SK-N-SH (cell line): ENCODE data around the gene CYP21A2. TPM values are rescaled to one million over a fixed set of nuclear protein-coding genes. Genes with fewer than 3 reads are reported as not detected.

ENCODE experiments used
- CTCF ChIA-PET: fragments of 300-600, 350-600 bp; formaldehyde crosslinking; extraction: SDS; loops from one replicate; lab custom pipeline; 2021; lab: Yijun Ruan, JAX
- POLR2A ChIA-PET: fragments of 350-600 bp; sonication (Branson Sonifier 250); formaldehyde crosslinking; extraction: SDS; loops from one replicate; lab custom pipeline; 2020; ENCODE audit warnings: antibody characterized with exemption, inconsistent platforms; lab: Yijun Ruan, JAX
- DNase-seq: peaks from one replicate; pipeline ENCODE4 v3.0.0; 2012
- H2AFZ ChIP-seq: fragments of 200-600 bp; sonication (generic); 2 replicates; pipeline ENCODE4 v1.8.1; 2016; ENCODE audit warnings: antibody characterized with exemption, mild to moderate bottlenecking, low read depth
- H3F3A ChIP-seq: fragments of 200-600 bp; sonication (generic); replicated peaks from 2 replicates; pipeline ENCODE3; 2016; ENCODE audit warnings: antibody characterized with exemption, mild to moderate bottlenecking; ENCODE audit not compliant: insufficient read depth
- H3K27ac ChIP-seq, 2 experiments: fragments of 200-500 bp in 1 of 2; fragments of 200-600 bp in 1 of 2; sonication (Bioruptor generic) in 1 of 2; sonication (generic), shearing (Covaris generic) in 1 of 2; 2 replicates each; pipeline versions ENCODE4 v1.5.1 to v1.6.1; 2014 to 2016; ENCODE audit warnings: low read depth in 2 of 2, inconsistent platforms in 1 of 2, low read length in 1 of 2, mild to moderate bottlenecking in 1 of 2, mixed read lengths in 1 of 2
- H3K27me3 ChIP-seq: fragments of 200-600 bp; sonication (generic), shearing (Covaris generic); 2 replicates; pipeline ENCODE4 v1.6.1; 2016; ENCODE audit warnings: mixed run types; ENCODE audit not compliant: insufficient read depth
- H3K36me3 ChIP-seq, 2 experiments: fragments of 200-500 bp in 1 of 2; fragments of 200-600 bp in 1 of 2; sonication (Bioruptor generic) in 1 of 2; sonication (generic) in 1 of 2; replicated peaks in 1 of 2; 2 replicates each; pipeline versions ENCODE3 to v1.5.1; 2014 to 2016; ENCODE audit warnings: low read length in 1 of 2, mild to moderate bottlenecking in 1 of 2; ENCODE audit not compliant: insufficient read depth in 2 of 2, control insufficient read depth in 1 of 2
- H3K4me1 ChIP-seq, 2 experiments: fragments of 200-500 bp in 1 of 2; fragments of 200-600 bp in 1 of 2; sonication (Bioruptor generic) in 1 of 2; sonication (generic), shearing (Covaris generic) in 1 of 2; 2 replicates each; pipeline versions ENCODE4 v1.5.1 to v1.6.1; 2014 to 2016; ENCODE audit warnings: low read depth in 1 of 2, low read length in 1 of 2, mixed run types in 1 of 2; ENCODE audit not compliant: insufficient read depth in 2 of 2, control insufficient read depth in 1 of 2
- H3K4me2 ChIP-seq: fragments of 200-600 bp; sonication (generic), shearing (Covaris generic); 2 replicates; pipeline ENCODE4 v1.6.1; 2017; ENCODE audit warnings: mixed run types
- H3K4me3 ChIP-seq, 2 experiments: fragments of 200-500 bp in 1 of 2; fragments of 200-600 bp in 1 of 2; sonication (Bioruptor generic) in 1 of 2; sonication (generic), shearing (Covaris generic) in 1 of 2; 2 replicates each; pipeline versions ENCODE4 v1.5.1 to v1.8.1; 2014 to 2016; ENCODE audit warnings: low read depth in 2 of 2, inconsistent platforms in 1 of 2, low read length in 1 of 2, mild to moderate bottlenecking in 1 of 2, mixed read lengths in 1 of 2, moderate library complexity in 1 of 2
- H3K79me2 ChIP-seq: fragments of 200-600 bp; sonication (generic); 2 replicates; pipeline ENCODE4 v1.8.1; 2017; ENCODE audit warnings: mild to moderate bottlenecking; ENCODE audit not compliant: insufficient read depth
- H3K9ac ChIP-seq: fragments of 200-600 bp; sonication (generic); 2 replicates; pipeline ENCODE4 v1.6.1; 2017; ENCODE audit warnings: mixed run types
- H3K9me2 ChIP-seq: fragments of 200-600 bp; sonication (generic); 2 replicates; pipeline ENCODE4 v1.6.1; 2017; ENCODE audit warnings: mixed run types
- H3K9me3 ChIP-seq: fragments of 200-600 bp; sonication (generic); 2 replicates; pipeline ENCODE4 v1.6.1; 2017; ENCODE audit warnings: mixed run types, mild to moderate bottlenecking, moderate library complexity
- H4K20me1 ChIP-seq: fragments of 200-600 bp; sonication (generic); 2 replicates; pipeline ENCODE4 v1.6.1; 2017; ENCODE audit warnings: mild to moderate bottlenecking, mixed run types; ENCODE audit not compliant: insufficient read depth
- FOSL2 ChIP-seq: IDR thresholded peaks from 2 replicates; pipeline ENCODE4 v1.4.0; 2012; ENCODE audit warnings: low read depth, mild to moderate bottlenecking, moderate library complexity, borderline replicate concordance
- MAX ChIP-seq: IDR thresholded peaks from 2 replicates; pipeline ENCODE4 v1.4.0; 2012; ENCODE audit warnings: low read depth
- NFIC ChIP-seq: IDR thresholded peaks from 2 replicates; pipeline ENCODE4 v1.4.0; 2012; ENCODE audit warnings: borderline replicate concordance
- POLR2AphosphoS5 ChIP-seq: IDR thresholded peaks from 2 replicates; pipeline ENCODE4 v1.6.1; 2012; ENCODE audit warnings: low read depth, low read length
- TCF12 ChIP-seq: IDR thresholded peaks from 2 replicates; pipeline ENCODE4 v1.4.0; 2012
- ZBTB33 ChIP-seq: IDR thresholded peaks from 2 replicates; pipeline ENCODE4 v1.4.0; 2012; ENCODE audit warnings: low read depth, borderline replicate concordance
- WGBS: methylation state at CpG from one replicate; pipeline ENCODE4 v1.1.6; 2017; ENCODE audit warnings: low lambda C conversion rate; 5-methylcytosine and 5-hydroxymethylcytosine counted together
- polyA plus RNA-seq, 3 experiments: library from polyadenylated mRNA; depleted of rRNA; stranded (reverse); fragments of >200 nt; gene quantifications; 2 replicates each; pipeline ENCODE4 v1.2.3, GENCODE V29; 2012
- TF ChIP-seq, protein P1 (sequence below): IDR thresholded peaks from 2 replicates; pipeline ENCODE4 v1.6.1; 2012; ENCODE audit warnings: mild to moderate bottlenecking, low read depth, low read length, moderate library complexity

The CYP21A2 gene
- polyA plus RNA-seq, 1 of the 3 experiments (the other 2 are of a cell fraction), result not detected

DNA sequence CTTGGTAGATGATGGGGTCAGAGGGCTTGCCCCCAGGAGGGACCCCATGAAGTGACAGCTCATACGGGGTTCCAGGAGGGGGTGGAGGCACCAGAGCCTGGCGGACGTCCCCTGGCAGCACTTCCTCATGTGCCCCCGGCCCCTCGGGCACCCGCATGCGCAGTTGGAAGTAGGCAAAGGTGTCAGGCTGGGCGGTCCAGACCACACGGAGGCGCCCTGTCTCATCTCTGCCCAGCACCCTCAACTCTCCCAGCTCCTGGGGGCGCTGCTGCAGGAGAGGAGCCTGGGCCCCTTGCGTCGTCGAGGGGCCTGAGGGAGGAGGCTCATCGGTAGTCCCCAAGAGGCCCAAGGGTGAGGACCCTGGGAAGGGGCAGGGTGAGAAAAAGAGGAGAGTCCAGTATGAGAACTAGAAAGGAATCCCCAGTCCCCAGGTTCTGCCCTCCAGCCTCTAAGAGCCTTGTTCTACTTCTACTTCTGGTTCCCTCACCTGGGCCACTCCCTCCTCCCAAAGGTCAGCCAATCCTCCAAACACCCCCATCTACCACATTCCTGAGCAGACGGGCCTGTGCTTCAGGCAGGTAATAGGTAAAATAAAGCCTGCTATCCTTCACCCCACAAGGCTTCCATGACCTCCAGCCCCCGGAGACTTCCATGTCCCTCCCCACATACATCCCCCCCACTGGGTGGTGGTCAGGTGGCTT is 47.7 kb downstream of the CYP21A2 start (continued):
- TF ChIP-seq, protein P1, sequence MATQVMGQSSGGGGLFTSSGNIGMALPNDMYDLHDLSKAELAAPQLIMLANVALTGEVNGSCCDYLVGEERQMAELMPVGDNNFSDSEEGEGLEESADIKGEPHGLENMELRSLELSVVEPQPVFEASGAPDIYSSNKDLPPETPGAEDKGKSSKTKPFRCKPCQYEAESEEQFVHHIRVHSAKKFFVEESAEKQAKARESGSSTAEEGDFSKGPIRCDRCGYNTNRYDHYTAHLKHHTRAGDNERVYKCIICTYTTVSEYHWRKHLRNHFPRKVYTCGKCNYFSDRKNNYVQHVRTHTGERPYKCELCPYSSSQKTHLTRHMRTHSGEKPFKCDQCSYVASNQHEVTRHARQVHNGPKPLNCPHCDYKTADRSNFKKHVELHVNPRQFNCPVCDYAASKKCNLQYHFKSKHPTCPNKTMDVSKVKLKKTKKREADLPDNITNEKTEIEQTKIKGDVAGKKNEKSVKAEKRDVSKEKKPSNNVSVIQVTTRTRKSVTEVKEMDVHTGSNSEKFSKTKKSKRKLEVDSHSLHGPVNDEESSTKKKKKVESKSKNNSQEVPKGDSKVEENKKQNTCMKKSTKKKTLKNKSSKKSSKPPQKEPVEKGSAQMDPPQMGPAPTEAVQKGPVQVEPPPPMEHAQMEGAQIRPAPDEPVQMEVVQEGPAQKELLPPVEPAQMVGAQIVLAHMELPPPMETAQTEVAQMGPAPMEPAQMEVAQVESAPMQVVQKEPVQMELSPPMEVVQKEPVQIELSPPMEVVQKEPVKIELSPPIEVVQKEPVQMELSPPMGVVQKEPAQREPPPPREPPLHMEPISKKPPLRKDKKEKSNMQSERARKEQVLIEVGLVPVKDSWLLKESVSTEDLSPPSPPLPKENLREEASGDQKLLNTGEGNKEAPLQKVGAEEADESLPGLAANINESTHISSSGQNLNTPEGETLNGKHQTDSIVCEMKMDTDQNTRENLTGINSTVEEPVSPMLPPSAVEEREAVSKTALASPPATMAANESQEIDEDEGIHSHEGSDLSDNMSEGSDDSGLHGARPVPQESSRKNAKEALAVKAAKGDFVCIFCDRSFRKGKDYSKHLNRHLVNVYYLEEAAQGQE, result no peak
- TF ChIP-seq, all 33 proteins: peak for 0

DNA sequence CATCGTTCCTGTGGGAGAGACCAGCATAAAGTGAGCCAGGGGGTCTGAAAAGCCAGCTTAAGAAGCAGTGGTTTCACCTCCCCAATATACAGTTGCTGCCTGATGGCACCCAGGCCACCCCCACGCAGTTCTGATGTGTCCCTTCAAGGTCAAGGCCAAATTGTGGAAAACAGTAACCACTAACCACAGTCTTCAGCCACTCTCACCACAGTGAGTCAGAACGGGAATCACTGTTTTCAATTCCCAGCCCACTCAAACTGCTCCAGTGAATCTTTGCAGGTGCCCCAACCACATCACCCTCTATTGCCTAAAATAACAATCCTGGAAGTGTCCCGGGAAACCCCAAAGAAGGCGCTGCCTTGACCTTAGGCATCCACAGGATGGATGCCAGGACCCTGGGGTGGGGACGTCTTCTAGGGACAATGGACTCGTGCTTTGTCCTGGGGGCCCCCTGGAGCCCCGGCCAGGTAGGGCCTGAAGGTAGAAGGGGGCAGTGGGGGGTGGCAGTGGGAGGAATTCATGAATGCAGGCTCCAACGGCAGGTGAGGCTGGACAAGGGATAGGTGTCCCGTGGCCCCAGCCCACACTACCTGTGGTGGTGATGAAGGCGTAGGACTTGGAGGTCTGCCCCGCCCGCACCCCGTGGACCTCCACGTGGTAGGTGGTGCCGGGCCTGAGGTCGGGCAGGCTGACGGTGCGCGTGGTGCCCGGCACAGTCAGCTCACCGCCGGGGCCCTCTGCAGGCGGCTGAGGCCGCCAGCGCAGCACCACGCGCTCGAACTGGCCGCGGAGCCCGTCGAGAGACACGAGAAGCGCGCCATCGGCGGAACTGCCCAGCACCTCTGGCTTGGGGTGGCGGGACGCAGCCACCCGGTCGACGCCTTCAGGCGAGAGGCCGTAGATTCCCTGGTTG is 48.7 kb downstream of the CYP21A2 start:
- POLR2A ChIA-PET, result no interaction called here
- Histone ChIP-seq H3K4me3 (no peak overlapping the region; a peak in 1 of 4 replicates), H3K27me3 (peaks cover 47% of the 10 kb centered on the region), H3K36me3 (no peaks in the 10 kb centered on the region), H3K9ac (no peak overlapping the region), H2AFZ (no peak overlapping the region), H4K20me1 (no peaks in the 10 kb centered on the region), H3K4me2 (peak overlapping the region; percentile 21; the same call in 1 of the 2 replicates), H3K79me2 (no peaks in the 10 kb centered on the region), H3K9me2 (no peaks in the 10 kb centered on the region), H3F3A (no peaks in the 10 kb centered on the region), H3K4me1 (peaks cover 0 to 8% of the 10 kb centered on the region in 2 experiments; a peak in 2 of 4 replicates), H3K27ac (no peak overlapping the region), H3K9me3 (no peaks in the 10 kb centered on the region)
- no peak for DNase-seq
- TF ChIP-seq POLR2AphosphoS5 (no peak), FOSL2 (peak; percentile 45; the same call in 1 of the 2 replicates), MAX (peak; percentile 38; the same call in 1 of the 2 replicates), ZBTB33 (no peak), TCF12 (peak; percentile 73), NFIC (peak; percentile 12; the same call in 1 of the 2 replicates)
- WGBS, result 34% methylated on average over 8 of the region's 45 CpGs
- CTCF ChIA-PET, result interaction anchor here (0.6 to 1.6 kb wide), 2 partner anchors 17 to 43 kb away, joined by 4 read pairs; partner anchors contain the start of gene FKBPL
